Ramos (cell line): Measurements from ENCODE around the gene B4GALNT3.

Experiments used
- in situ Hi-C: fragments of 300-500 bp; cut with MboI; formaldehyde crosslinking; loops from one replicate; pipeline ENCODE4 v1.14.3; 2022; ENCODE audit warnings: low sequenced_read_pairs; ENCODE audit not compliant: unreplicated experiment

B4GALNT3 gene

DNA sequence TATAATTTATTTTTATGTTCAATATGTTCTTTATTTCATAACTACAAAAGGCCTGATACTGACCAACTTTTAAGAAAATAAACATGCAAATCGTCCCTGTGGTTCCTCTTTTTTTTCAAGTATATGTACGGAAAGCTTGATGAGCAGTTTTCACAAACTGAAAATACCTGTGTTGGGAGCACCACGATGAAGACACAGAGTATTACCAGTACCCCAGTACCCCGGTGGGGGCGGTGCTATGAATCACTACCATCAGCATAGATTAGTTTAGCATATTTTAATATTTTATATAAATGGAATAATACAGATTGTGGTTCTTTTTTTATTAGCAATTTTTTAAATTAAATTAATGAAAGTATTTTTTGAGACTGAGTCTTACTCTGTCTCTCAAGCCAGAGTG, 7.0 kb downstream of the B4GALNT3 start:
- in situ Hi-C loops = no loop called here

- in situ Hi-C loops = no loop called here
Measured at GRCh38 chr12:467591-467990, 7.9 kb downstream of the B4GALNT3 start.

- in situ Hi-C loops = no loop called here
Measured at GRCh38 chr12:468671-469389, 9.1 kb downstream of the B4GALNT3 start.

DNA sequence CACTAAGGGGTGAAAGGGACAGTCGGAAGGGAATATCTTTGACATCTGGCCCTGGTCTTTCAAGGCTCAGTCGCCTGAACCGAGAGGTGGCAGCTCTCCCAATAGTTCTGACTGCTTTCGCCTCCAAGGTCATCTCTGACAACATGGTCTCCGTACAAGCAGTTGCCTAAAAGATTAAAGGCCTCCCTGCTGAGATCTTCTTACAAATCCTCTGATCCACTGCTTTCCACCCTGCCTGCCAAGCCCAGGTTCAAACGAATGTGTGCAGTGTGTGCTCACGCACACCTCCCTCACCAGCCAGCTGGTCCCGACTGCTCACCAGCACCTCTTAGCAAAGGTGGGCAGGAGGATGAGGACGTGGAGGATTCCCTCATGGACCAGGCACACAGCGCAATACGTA, 10.4 kb downstream of the B4GALNT3 start:
- in situ Hi-C loops = no loop called here

DNA sequence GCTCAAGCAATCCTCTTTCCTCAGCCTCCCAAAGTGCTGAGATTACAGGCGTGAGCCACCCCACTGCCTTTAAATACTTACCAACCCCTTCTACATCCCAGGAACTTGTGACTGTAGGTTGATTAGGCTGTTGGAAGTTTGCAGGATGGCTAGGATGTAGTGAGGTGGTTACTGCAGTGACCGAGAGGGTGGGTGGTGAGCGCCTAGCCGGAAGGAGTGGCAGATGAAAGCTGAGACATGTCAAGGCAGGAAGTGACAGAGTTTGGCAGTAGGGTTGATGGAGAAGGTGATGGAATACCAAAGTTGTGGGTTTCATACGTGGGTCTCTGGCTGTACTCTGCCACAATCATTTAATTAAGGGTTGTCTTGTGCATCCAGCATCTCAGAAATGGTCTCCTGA, 13.5 kb downstream of the B4GALNT3 start:
- in situ Hi-C loops = no loop called here

- in situ Hi-C loops = no loop called here
Measured at GRCh38 chr12:473863-474577, 14.3 kb downstream of the B4GALNT3 start.

GRCh38 chr12:475286-475685, 15.5 kb downstream of the B4GALNT3 start:
- in situ Hi-C loops = no loop called here

GRCh38 chr12:479161-479560, 19.4 kb downstream of the B4GALNT3 start:
- in situ Hi-C loops = no loop called here

- in situ Hi-C loops = no loop called here
Measured at GRCh38 chr12:480831-481816, 21.4 kb downstream of the B4GALNT3 start.

- in situ Hi-C loops = no loop called here
Measured at GRCh38 chr12:482061-482460, 22.3 kb downstream of the B4GALNT3 start.

GRCh38 chr12:484096-484495, 24.4 kb downstream of the B4GALNT3 start:
- in situ Hi-C loops = no loop called here

- in situ Hi-C loops = no loop called here
Measured at GRCh38 chr12:490260-490659, 30.5 kb downstream of the B4GALNT3 start.

- in situ Hi-C loops = no loop called here
Measured at GRCh38 chr12:495466-495865, 35.7 kb downstream of the B4GALNT3 start.

DNA sequence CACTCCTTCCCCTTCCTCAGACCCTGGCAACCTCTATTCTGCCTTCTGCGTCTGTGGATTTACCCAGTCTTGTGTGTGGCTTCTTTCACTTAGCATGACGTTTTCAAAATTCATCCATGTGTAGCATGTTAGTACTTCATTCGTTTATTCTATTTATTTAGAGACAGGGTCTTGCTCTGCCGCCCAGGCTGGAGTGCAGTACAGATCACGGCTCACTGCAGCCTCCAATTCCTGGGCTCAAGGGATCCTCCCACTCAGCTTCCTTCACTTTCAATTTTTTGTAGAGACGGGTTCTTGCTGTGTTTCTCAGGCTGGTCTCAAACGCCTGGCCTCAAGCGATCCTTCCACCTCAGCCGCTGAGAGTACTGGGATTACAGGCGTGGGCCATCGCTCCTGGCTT, 37.0 kb downstream of the B4GALNT3 start:
- in situ Hi-C loops = no loop called here

DNA sequence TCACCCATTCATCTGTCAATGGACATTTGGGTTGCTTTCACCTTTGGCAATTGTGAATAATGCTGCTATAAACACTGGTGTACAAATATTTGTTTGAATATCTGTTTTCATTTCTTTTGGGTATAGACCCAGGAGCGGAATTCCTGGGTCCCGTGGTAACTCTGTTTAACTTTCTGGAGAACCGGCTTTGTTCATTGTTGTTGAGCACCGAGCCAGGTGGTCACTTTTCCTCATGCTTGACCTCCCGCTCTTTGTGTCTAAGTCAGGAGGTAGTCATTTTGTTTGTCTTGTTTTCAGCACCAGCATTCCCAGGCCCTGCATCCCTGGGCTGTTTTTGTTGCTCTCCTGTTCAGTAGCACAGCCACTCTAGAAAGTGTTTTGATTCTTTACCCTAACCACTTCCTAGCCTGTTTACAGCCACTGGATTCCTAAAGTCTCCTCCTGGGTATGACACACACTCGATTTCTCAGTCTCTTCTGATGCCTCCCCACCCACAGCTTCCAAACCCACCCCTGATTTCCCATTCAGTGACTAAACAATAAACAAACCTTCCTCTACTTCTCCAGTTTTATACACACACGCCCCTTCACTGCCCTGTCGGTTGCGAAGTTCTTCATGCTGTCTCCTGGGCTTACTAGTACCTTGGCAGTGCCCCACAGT, 37.9 kb downstream of the B4GALNT3 start:
- in situ Hi-C loops = no loop called here

DNA sequence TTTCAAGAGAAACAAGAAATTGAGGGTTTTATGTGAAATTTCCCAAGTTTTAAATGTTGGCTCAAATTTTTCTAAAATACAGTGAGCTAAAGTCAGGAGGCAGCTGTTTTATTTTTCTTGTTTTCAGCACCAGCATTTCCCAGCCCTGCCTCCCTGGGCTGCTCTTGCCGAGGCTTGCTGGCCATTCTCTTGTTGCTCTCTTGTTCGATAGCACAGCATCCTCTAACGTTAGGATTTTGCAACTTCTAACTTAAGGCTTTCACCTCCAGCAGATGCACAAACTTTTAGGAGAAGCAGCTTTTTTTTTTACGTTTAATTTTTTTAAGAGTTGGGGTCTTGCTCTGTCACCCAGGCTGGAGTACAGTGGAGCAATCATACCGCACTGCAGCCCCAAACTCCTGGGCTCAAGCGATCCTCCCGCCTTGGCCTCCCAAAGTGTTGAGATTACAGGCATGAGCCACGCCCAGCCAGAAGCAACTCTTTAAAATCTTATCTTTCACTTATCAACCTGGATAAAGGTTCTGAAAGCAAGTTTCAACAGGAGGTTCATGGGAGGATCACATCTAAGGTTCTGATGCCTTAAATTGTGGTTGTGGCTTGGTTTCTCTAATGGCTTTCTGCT, 40.2 kb downstream of the B4GALNT3 start:
- in situ Hi-C loops = no loop called here

DNA sequence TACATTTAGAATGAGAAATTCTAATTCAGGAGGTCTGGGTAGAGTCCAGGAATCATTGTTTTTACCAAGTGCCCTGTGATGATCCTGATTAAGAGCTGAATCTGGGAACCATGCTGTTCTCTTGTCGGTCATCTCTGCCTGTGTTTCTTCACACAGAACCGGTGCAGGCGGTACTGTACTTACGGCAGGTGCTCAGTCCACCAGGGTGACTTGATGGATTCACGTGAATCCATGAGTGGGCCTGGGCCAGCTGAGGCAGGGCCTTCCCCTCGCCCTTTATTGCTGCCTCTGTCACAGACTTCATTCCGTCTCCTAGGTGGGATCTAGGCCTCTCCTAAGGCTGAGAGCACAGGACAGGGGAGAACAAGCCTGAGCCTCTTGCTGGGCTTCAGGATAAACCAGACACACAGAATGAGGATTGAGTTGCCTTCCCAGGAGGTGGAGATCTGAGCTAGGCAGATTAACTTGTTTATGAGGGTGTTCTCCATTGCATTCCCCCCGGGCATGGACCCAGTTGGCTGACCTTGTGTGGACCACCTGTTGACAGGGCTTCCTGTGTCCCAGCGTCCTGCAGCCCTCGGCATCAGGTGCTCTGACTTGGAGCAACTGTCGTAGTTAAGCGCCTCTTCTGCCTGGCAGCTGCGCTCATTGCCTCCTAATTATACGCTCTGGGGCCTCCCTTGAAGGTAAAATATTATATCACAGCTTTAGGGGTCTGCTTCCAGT, 42.1 kb downstream of the B4GALNT3 start:
- in situ Hi-C loops = no loop called here

- in situ Hi-C loops = no loop called here
Measured at GRCh38 chr12:503111-503761, 43.5 kb downstream of the B4GALNT3 start.

- in situ Hi-C loops = no loop called here
Measured at GRCh38 chr12:505221-505620, 45.5 kb downstream of the B4GALNT3 start.
